ENCODE results near the gene HTR5A. TPM values are rescaled to one million over a fixed set of nuclear protein-coding genes. Genes with fewer than 3 reads are reported as not detected.

The HTR5A gene
- total and polyA plus RNA-seq, 10 of the 15 experiments (the other 5 are each of a cell fraction or from before 2014, with no cell fraction given), result not detected

GRCh38 chr7:155129186-155129585 is 59.1 kb downstream of the HTR5A start:
- in situ Hi-C loops (cut with MboI) (no loop called here), intact Hi-C loops (cut with micrococcal nuclease; ENCODE audit: unreplicated experiment) (no loop called here)
- no peak for ATAC-seq
- ChIA-PET RAD21 (ENCODE audit: unreplicated experiment) (no interaction called here), POLR2A (no interaction called here), SMC1A (ENCODE audit: uncharacterized antibody, unreplicated experiment) (no interaction called here), CTCF (no interaction called here)
- H3K4me1 ChIP-seq (ENCODE audit: control insufficient read depth, insufficient read depth, low read length), result no peaks in the 10 kb centered on the region
- no peaks in the 10 kb centered on the region for H4K20me1 ChIP-seq (ENCODE audit: control insufficient read depth, insufficient read depth)
- no TSS peak for BruUV-seq (replicated peaks)
- H3K9me3 ChIP-seq (replicated peaks; ENCODE audit: control insufficient read depth, insufficient read depth, low read length), result no peaks in the 10 kb centered on the region
- TF ChIP-seq IRF4 (IDR thresholded peaks at IDR 0.05; ENCODE audit: low read depth, low read length) (no peak), CEBPB (IDR thresholded peaks at IDR 0.05; ENCODE audit: borderline replicate concordance in 1 of 2, low read depth in 2 of 2, low read length in 2 of 2) (no peak)
- H3K27ac ChIP-seq (ENCODE audit: control insufficient read depth, insufficient read depth), result no peak overlapping the region
- no peak overlapping the region for H3K9ac ChIP-seq (ENCODE audit: control insufficient read depth, insufficient read depth, low read length)
- H2AFZ ChIP-seq (ENCODE audit: control insufficient read depth, low read depth, low read length), result no peak overlapping the region
- H3K4me3 ChIP-seq, result no peak overlapping the region
- no peak for FAIRE-seq
- WGBS (ENCODE audit: insufficient coverage, insufficient replicate concordance, low lambda C conversion rate, missing lambda C conversion rate), result 50% methylated on average over 9 of the region's 10 CpGs
- H3K27me3 ChIP-seq (replicated peaks in 1 of 2; ENCODE audit: control insufficient read depth in 2 of 2, insufficient read depth in 2 of 2, low read length in 1 of 2), result no peaks in the 10 kb centered on the region
- no peak for DNase-seq (ENCODE audit: low read depth, low spot score)
- H3K4me2 ChIP-seq (ENCODE audit: control insufficient read depth, insufficient read depth), result no peak overlapping the region
- H3K79me2 ChIP-seq (ENCODE audit: control insufficient read depth, insufficient read depth, low read length), result no peaks in the 10 kb centered on the region
- no peaks in the 10 kb centered on the region for H3K36me3 ChIP-seq (ENCODE audit: control insufficient read depth in 2 of 2, insufficient read depth in 2 of 2, low read length in 1 of 2)

GRCh38 chr7:155129789-155130188 is 59.7 kb downstream of the HTR5A start:
- Histone ChIP-seq H3K4me1 (ENCODE audit: control insufficient read depth, insufficient read depth, low read length) (no peaks in the 10 kb centered on the region), H3K9ac (ENCODE audit: control insufficient read depth, insufficient read depth, low read length) (no peak overlapping the region), H3K27ac (ENCODE audit: control insufficient read depth, insufficient read depth) (no peak overlapping the region), H4K20me1 (ENCODE audit: control insufficient read depth, insufficient read depth) (no peaks in the 10 kb centered on the region), H3K79me2 (ENCODE audit: control insufficient read depth, insufficient read depth, low read length) (no peaks in the 10 kb centered on the region), H3K27me3 (replicated peaks in 1 of 2; ENCODE audit: control insufficient read depth in 2 of 2, insufficient read depth in 2 of 2, low read length in 1 of 2) (no peaks in the 10 kb centered on the region), H3K9me3 (replicated peaks; ENCODE audit: control insufficient read depth, insufficient read depth, low read length) (no peaks in the 10 kb centered on the region), H3K36me3 (ENCODE audit: control insufficient read depth in 2 of 2, insufficient read depth in 2 of 2, low read length in 1 of 2) (no peaks in the 10 kb centered on the region), H3K4me3 (no peak overlapping the region), H2AFZ (ENCODE audit: control insufficient read depth, low read depth, low read length) (no peak overlapping the region), H3K4me2 (ENCODE audit: control insufficient read depth, insufficient read depth) (no peak overlapping the region)
- ChIA-PET CTCF (no interaction called here), POLR2A (no interaction called here), SMC1A (ENCODE audit: uncharacterized antibody, unreplicated experiment) (no interaction called here), RAD21 (ENCODE audit: unreplicated experiment) (no interaction called here)
- FAIRE-seq, result no peak
- DNase-seq (ENCODE audit: low read depth, low spot score), result no peak
- BruUV-seq (replicated peaks), result no TSS peak
- ATAC-seq, result no peak
- in situ Hi-C loops (cut with MboI) (no loop called here), intact Hi-C loops (cut with micrococcal nuclease; ENCODE audit: unreplicated experiment) (no loop called here)
- TF ChIP-seq JUNB (IDR thresholded peaks at IDR 0.05) (no peak), CBFB (IDR thresholded peaks at IDR 0.05; ENCODE audit: low read depth) (no peak), CHD2 (IDR thresholded peaks at IDR 0.05; ENCODE audit: borderline replicate concordance, low read depth, low read length) (no peak), BCL11A (IDR thresholded peaks at IDR 0.05; ENCODE audit: low read depth, low read length) (no peak), ZBTB40 (IDR thresholded peaks at IDR 0.05; ENCODE audit: borderline replicate concordance) (no peak), NFYB (IDR thresholded peaks at IDR 0.05; ENCODE audit: insufficient read depth, low read depth, low read length) (no peak)
- 21% methylated on average over 7 of the region's 7 CpGs for WGBS (ENCODE audit: insufficient coverage, insufficient replicate concordance, low lambda C conversion rate, missing lambda C conversion rate)

Measured in GM12878 (cell line).